Common myeloid progenitor, CD34-positive (primary cell): ENCODE results near the gene SAG.

Experiments
- CTCF ChIA-PET: fragments of 350-600 bp; sonication (Branson Sonifier 250); formaldehyde crosslinking; loops from one replicate; lab custom pipeline; 2021; ENCODE audit warnings: antibody characterized with exemption; lab: Charles Lee
- POLR2A ChIA-PET: fragments of 350-600 bp; sonication (Branson Sonifier 250); formaldehyde crosslinking; loops from one replicate; lab custom pipeline; 2021; ENCODE audit warnings: antibody characterized with exemption; lab: Charles Lee
- DNase-seq, 3 donors: peaks; one replicate each; pipeline versions ENCODE4 v3.0.0 to v3.0.0-alpha.2; 2013
- H3K27ac ChIP-seq, 2 experiments: 1 replicate in 1 of 2; 2 replicates in 1 of 2; pipeline ENCODE4 v1.7.0; 2013; ENCODE audit warnings: inconsistent platforms in 2 of 2, low read length in 2 of 2, mild to moderate bottlenecking in 2 of 2, low read depth in 1 of 2, moderate library complexity in 1 of 2; ENCODE audit not compliant: severe bottlenecking in 2 of 2, insufficient read depth in 1 of 2, poor library complexity in 1 of 2
- H3K27me3 ChIP-seq, 5 experiments: replicated peaks in 2 of 5; 1 replicate in 3 of 5; 2 replicates in 2 of 5; pipeline versions ENCODE4 v1.6.1 to v1.7.0; 2013; ENCODE audit warnings: low read length in 4 of 5, mild to moderate bottlenecking in 2 of 5, moderate library complexity in 2 of 5, inconsistent platforms in 1 of 5; ENCODE audit not compliant: insufficient read depth in 5 of 5, control insufficient read depth in 4 of 5
- H3K36me3 ChIP-seq, 4 experiments: 1 replicate in 2 of 4; 2 replicates in 2 of 4; pipeline versions ENCODE4 v1.6.1 to v1.7.0; 2013; ENCODE audit warnings: low read length in 3 of 4, control low read depth in 1 of 4, mild to moderate bottlenecking in 1 of 4; ENCODE audit not compliant: control insufficient read depth in 4 of 4, insufficient read depth in 4 of 4
- H3K4me1 ChIP-seq, 4 experiments: 1 replicate in 3 of 4; 2 replicates in 1 of 4; pipeline versions ENCODE4 v1.6.1 to v1.7.1; 2013; ENCODE audit warnings: low read length in 3 of 4, mild to moderate bottlenecking in 3 of 4, control low read depth in 1 of 4, inconsistent platforms in 1 of 4, moderate library complexity in 1 of 4; ENCODE audit not compliant: control insufficient read depth in 4 of 4, insufficient read depth in 4 of 4; ENCODE audit errors: control extremely low read depth in 1 of 4
- H3K4me3 ChIP-seq, 7 experiments: 1 replicate in 4 of 7; 2 replicates in 3 of 7; pipeline versions ENCODE4 v1.5.1 to v1.7.0; 2013; ENCODE audit warnings: mild to moderate bottlenecking in 7 of 7, low read length in 6 of 7, moderate library complexity in 6 of 7, inconsistent platforms in 2 of 7, low read depth in 2 of 7, control low read depth in 1 of 7; ENCODE audit not compliant: insufficient read depth in 4 of 7, control insufficient read depth in 1 of 7; ENCODE audit errors: extremely low read depth in 1 of 7
- H3K9me3 ChIP-seq, 5 experiments: 1 replicate in 4 of 5; 2 replicates in 1 of 5; pipeline versions ENCODE4 v1.6.1 to v1.7.1; 2013; ENCODE audit warnings: low read length in 4 of 5, mild to moderate bottlenecking in 2 of 5, inconsistent platforms in 1 of 5, low read depth in 1 of 5, moderate library complexity in 1 of 5; ENCODE audit not compliant: control insufficient read depth in 4 of 5, insufficient read depth in 2 of 5; ENCODE audit errors: control extremely low read depth in 1 of 5
- WGBS: methylation state at CpG from one replicate; pipeline ENCODE4 v1.1.5; 2013; ENCODE audit not compliant: insufficient coverage; 5-methylcytosine and 5-hydroxymethylcytosine counted together

SAG gene

DNA sequence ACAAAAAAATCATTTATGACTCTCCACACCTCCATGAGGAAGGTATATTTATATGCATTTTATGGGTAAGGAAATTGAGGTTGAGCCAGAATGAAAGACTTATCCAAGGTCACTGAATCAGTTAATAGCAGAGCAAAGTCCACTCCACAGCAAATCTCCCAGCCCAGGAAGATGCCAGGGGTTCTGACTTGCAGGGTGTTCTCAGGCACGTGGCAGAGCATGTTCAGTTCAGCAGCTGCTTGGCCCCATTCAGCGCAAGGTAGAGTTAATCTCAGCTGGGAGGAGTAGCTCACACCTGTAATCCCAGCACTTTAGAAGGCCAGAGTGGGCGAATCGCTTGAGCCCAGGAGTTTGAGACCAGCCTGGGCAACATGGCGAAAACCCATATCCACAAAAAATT is 28.9 kb downstream of the SAG start:
- H3K27me3 ChIP-seq: no peaks in the 10 kb centered on the region
- ChIA-PET CTCF (interaction anchor here (0.7 to 1.7 kb wide), 2 partner anchors 10 to 17 kb away, joined by 3 to 5 read pairs; no protein-coding TSS in a partner anchor), POLR2A (no interaction called here)
- no peak overlapping the region for H3K4me3 ChIP-seq
- H3K4me1 ChIP-seq: peaks cover 15 to 36% (median 21%) of the 10 kb centered on the region in 4 experiments
- WGBS: 100% methylated on average over 5 of the region's 5 CpGs
- no peaks in the 10 kb centered on the region for H3K36me3 ChIP-seq
- DNase-seq: no peak
- no peaks in the 10 kb centered on the region for H3K9me3 ChIP-seq
- no peak overlapping the region for H3K27ac ChIP-seq

DNA sequence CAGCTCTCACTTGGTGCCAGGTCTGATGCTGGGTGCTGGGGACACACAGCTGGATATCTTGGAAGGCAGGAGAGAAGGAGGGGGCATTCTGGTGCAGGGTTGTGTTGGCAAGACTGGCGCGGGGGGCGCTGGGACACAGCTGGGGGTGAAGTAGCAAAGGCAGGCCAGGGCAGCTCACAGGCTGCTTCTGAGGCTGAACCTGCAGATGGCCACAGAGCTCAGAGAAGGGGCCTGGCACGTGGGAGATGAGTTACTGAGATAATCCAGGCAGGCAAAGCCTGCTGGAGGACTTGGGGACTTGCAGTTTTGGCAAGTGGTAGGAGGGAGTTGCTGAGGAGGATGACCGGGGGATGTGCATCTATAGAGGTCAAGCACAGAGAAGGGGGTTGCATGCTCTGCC is 30.4 kb downstream of the SAG start:
- H3K9me3 ChIP-seq: no peaks in the 10 kb centered on the region
- POLR2A ChIA-PET: no interaction called here

DNA sequence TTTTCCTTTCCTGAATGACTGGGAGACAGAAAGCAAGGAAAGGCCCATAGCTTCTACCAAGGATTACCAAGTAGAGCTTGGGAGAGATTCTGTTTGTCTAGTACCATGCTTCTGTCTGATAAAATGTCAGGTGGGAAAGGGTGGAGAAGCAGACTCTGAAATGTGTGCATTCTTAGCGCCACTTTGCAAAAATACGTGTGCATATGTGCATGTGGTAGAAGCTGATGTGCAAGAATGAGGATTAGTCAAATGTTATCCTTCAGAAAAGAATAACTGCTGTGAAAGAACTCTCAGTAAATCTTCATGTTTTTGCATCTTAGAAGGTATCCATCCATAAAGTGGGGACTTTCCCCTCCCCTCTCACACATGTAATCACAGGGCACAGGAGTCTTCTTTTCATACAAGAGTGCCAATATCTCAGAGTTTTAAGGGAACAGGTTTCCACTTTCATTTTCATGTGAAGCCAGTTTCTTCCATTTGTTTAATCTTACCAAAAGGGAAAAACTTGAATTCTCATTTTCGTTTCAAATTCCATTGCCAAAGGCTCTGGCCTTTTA is 31.3 kb downstream of the SAG start:
- ChIA-PET POLR2A (no interaction called here), CTCF (interaction anchor here (1.5 kb wide), 1 partner anchor 37 kb away, joined by 3 read pairs; no protein-coding TSS in a partner anchor)
- Histone ChIP-seq H3K36me3 (no peaks in the 10 kb centered on the region), H3K4me3 (no peak overlapping the region), H3K9me3 (no peaks in the 10 kb centered on the region), H3K4me1 (peaks cover 0 to 14% (median 2%) of the 10 kb centered on the region in 4 experiments), H3K27me3 (no peaks in the 10 kb centered on the region), H3K27ac (no peak overlapping the region)
- WGBS: 94% methylated on average over 3 of the region's 3 CpGs
- DNase-seq: no peak

More for the DNA sequence above, 30.4 kb downstream of the SAG start:
- Histone ChIP-seq H3K27me3 (no peaks in the 10 kb centered on the region), H3K4me3 (no peak overlapping the region), H3K27ac (no peak overlapping the region), H3K4me1 (peaks cover 8 to 22% (median 10%) of the 10 kb centered on the region in 4 experiments), H3K36me3 (no peaks in the 10 kb centered on the region)
- CTCF ChIA-PET: interaction anchor here (1.0 to 1.7 kb wide), 4 partner anchors 9 to 36 kb away, joined by 3 to 5 read pairs (median 3); no protein-coding TSS in a partner anchor
- WGBS: 100% methylated on average over 5 of the region's 5 CpGs
- DNase-seq: no peak

DNA sequence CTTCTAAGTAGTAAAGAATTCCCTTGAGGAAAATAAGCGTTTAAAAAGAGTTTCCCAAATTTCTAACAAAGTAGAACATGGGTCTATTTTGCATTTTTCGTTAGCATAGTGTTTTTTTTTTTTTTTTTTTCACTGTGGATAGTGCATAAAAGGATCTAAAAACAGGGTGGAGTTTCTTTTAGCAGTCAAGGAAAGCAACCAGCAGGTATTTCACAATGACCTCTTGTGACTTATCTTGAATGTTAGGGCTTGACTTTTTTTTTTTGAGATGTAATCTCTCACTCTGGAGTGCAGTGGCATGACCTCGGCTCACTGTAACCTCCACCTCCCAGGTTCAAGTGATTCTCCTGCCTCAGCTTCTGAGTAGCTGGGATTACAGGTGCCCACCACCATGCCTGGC is 31.8 kb downstream of the SAG start:
- no peaks in the 10 kb centered on the region for H3K9me3 ChIP-seq
- no peak overlapping the region for H3K4me3 ChIP-seq
- 80% methylated on average over 1 of the region's 3 CpGs for WGBS
- no peak overlapping the region for H3K27ac ChIP-seq
- POLR2A ChIA-PET: no interaction called here
- no peak for DNase-seq
- CTCF ChIA-PET: interaction anchor here (1.1 to 1.5 kb wide), 2 partner anchors 12 to 37 kb away, joined by 3 read pairs; no protein-coding TSS in a partner anchor
- H3K36me3 ChIP-seq: no peaks in the 10 kb centered on the region
- peaks cover 0 to 9% (median under 1%) of the 10 kb centered on the region in 4 experiments for H3K4me1 ChIP-seq
- no peaks in the 10 kb centered on the region for H3K27me3 ChIP-seq

DNA sequence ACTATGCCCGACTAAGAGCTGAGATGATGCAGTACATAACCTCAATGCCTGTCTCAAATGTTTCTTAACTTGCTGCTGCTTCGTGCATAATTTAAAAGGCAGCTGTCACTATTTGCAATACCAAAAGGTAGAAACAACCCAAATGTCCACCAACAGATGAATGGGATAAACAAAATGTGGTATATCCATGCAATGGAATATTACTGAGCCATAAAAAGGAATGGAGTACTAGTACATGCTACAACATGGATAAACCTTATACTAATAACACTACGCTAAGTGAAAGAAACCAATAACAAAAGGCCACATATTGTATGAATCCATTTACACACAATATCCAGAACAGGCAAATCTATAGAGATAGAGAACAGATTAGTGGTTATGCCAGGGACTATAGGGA is 33.7 kb downstream of the SAG start:
- ChIA-PET CTCF (interaction anchor here (0.7 to 1.5 kb wide), 3 partner anchors 21 to 45 kb away, joined by 4 to 5 read pairs (median 4); no protein-coding TSS in a partner anchor), POLR2A (no interaction called here)
- Histone ChIP-seq H3K36me3 (no peaks in the 10 kb centered on the region), H3K4me3 (no peak overlapping the region), H3K27ac (no peak overlapping the region), H3K4me1 (peaks cover 0 to 9% (median under 1%) of the 10 kb centered on the region in 4 experiments), H3K9me3 (no peaks in the 10 kb centered on the region), H3K27me3 (no peaks in the 10 kb centered on the region)
- DNase-seq: no peak
- WGBS: 100% methylated on average over 1 of the region's 3 CpGs

DNA sequence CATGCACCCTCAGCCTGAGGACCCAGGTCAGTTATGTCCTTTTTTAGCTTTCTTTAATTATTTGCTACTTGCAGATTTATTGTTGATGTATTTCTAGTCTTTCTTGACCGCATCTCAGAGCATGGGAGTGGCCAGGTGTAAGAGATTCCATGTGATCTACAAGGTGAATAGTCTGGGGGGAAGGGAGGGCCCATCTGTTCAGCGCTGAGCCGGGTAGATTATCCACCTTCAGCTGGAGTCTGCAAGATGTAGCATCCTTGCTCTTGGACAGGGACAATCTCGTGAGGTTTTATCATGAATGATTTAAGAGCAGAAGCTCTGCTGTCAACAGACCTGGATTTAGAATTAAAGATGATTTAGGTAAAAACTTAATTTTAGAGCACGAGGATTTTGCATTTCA is 34.7 kb downstream of the SAG start:
- no peaks in the 10 kb centered on the region for H3K36me3 ChIP-seq
- peaks cover 0 to 9% (median under 1%) of the 10 kb centered on the region in 4 experiments for H3K4me1 ChIP-seq
- no peak overlapping the region for H3K27ac ChIP-seq
- H3K9me3 ChIP-seq: no peaks in the 10 kb centered on the region
- POLR2A ChIA-PET: interaction anchor here (0.6 kb wide), 2 partner anchors 46 to 132 kb away, joined by 3 to 4 read pairs; no protein-coding TSS in a partner anchor
- DNase-seq: no peak
- 100% methylated on average over 1 of the region's 5 CpGs for WGBS
- H3K27me3 ChIP-seq: no peaks in the 10 kb centered on the region
- H3K4me3 ChIP-seq: no peak overlapping the region
- CTCF ChIA-PET: interaction anchor here (1.2 to 2.8 kb wide), 3 partner anchors 11 to 33 kb away, joined by 3 to 7 read pairs (median 4); no protein-coding TSS in a partner anchor

DNA sequence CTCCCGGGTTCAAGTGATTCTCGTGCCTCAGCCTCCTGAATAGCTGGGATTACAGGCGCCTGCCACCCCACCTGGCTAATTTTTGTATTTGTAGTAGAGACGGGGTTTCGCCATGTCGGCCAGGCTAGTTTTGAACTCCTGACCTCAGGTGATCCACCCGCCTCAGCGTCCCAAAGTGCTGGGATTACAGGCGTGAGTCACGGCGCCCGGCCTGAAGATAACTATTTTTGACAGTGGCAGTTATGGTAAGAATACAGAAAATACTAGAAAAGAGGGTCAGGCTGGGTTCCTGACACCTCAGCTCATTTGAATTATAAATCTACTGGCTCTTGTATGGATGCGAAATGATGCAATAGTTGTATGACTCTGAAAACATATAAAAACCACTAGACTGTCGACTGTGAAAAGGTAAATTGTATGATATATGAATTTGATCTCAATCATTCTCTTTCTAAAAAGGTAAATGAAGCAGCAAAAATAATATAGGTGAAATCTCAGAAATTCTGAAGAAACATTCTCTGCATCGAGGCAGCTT is 35.6 kb downstream of the SAG start:
- ChIA-PET CTCF (interaction anchor here (0.7 to 2.8 kb wide), 6 partner anchors 10 to 282 kb away, joined by 3 to 7 read pairs (median 3); no protein-coding TSS in a partner anchor), POLR2A (no interaction called here)
- 93% methylated on average over 6 of the region's 15 CpGs for WGBS
- Histone ChIP-seq H3K4me1 (peaks cover 0 to 6% (median under 1%) of the 10 kb centered on the region in 4 experiments), H3K27ac (no peak overlapping the region), H3K4me3 (no peak overlapping the region), H3K27me3 (peaks cover 0 to 1% (median 0%) of the 10 kb centered on the region in 5 experiments), H3K9me3 (no peaks in the 10 kb centered on the region), H3K36me3 (no peaks in the 10 kb centered on the region)
- DNase-seq: no peak
